Fibroblast of skin of scalp (primary cell): Measurements from ENCODE around the gene ADAMTS9.
A peak's percentile ranks its signal among the peaks of the same experiment; 100 is the strongest.

Experiments used
- DNase-seq: peaks from one replicate; pipeline ENCODE4 v3.0.0-alpha.2; 2013

The ADAMTS9 gene

GRCh38 chr3:64650715-64651114 is 37.1 kb downstream of the ADAMTS9 start:
- DNase-seq, result peak; percentile 83

GRCh38 chr3:64650096-64650622 is 37.6 kb downstream of the ADAMTS9 start:
- peak; percentile 13 for DNase-seq

GRCh38 chr3:64648927-64649906 is 38.6 kb downstream of the ADAMTS9 start:
- DNase-seq, result no peak

GRCh38 chr3:64647825-64648224 is 40.0 kb downstream of the ADAMTS9 start:
- DNase-seq, result no peak

- peak; percentile 37 for DNase-seq
Measured at GRCh38 chr3:64645243-64645642, 42.6 kb downstream of the ADAMTS9 start.

- DNase-seq, result no peak
Measured at GRCh38 chr3:64644483-64644882, 43.3 kb downstream of the ADAMTS9 start.

GRCh38 chr3:64642327-64643151 is 45.3 kb downstream of the ADAMTS9 start:
- DNase-seq, result no peak

GRCh38 chr3:64638981-64639481 is 48.8 kb downstream of the ADAMTS9 start:
- no peak for DNase-seq

- DNase-seq, result no peak
Measured at GRCh38 chr3:64638511-64638910, 49.3 kb downstream of the ADAMTS9 start.

- no peak for DNase-seq
Measured at GRCh38 chr3:64634417-64634816, 53.4 kb downstream of the ADAMTS9 start.

- DNase-seq, result no peak
Measured at GRCh38 chr3:64631951-64632350, 55.8 kb downstream of the ADAMTS9 start.

GRCh38 chr3:64627471-64628321 is 60.1 kb downstream of the ADAMTS9 start:
- DNase-seq, result no peak

GRCh38 chr3:64627042-64627441 is 60.8 kb downstream of the ADAMTS9 start:
- no peak for DNase-seq

- peak; percentile 13 for DNase-seq
Measured at GRCh38 chr3:64625381-64625780, 62.4 kb downstream of the ADAMTS9 start.

GRCh38 chr3:64623125-64623524 is 64.7 kb downstream of the ADAMTS9 start:
- DNase-seq, result no peak

- DNase-seq, result no peak
Measured at GRCh38 chr3:64621726-64622395, 65.9 kb downstream of the ADAMTS9 start.

GRCh38 chr3:64621275-64621674 is 66.5 kb downstream of the ADAMTS9 start:
- DNase-seq, result no peak

GRCh38 chr3:64620020-64620419 is 67.8 kb downstream of the ADAMTS9 start:
- DNase-seq, result no peak

GRCh38 chr3:64619216-64619615 is 68.6 kb downstream of the ADAMTS9 start:
- DNase-seq, result no peak

- no peak for DNase-seq
Measured at GRCh38 chr3:64617610-64618009, 70.2 kb downstream of the ADAMTS9 start.

GRCh38 chr3:64616953-64617352 is 70.8 kb downstream of the ADAMTS9 start:
- no peak for DNase-seq
